HEK293T (cell line): ENCODE data around the gene ZNF337.
"Not testable (repeated sequence)": the region's sequence is repeated elsewhere in the genome, so short reads cannot be mapped to it uniquely, and the experiment has no call there.

ENCODE experiments used
- CTCF ChIA-PET: fragments of 350-600 bp; formaldehyde crosslinking; extraction: SDS; loops from one replicate; lab custom pipeline; 2021; ENCODE audit warnings: antibody characterized with exemption, inconsistent platforms; lab: Yijun Ruan, JAX
- POLR2A ChIA-PET: fragments of 350-600 bp; formaldehyde crosslinking; extraction: SDS; loops from one replicate; lab custom pipeline; 2020; ENCODE audit warnings: antibody characterized with exemption, inconsistent platforms; lab: Yijun Ruan, JAX
- DNase-seq: peaks from one replicate; pipeline ENCODE4 v3.0.0; 2012; ENCODE audit warnings: mixed read lengths; ENCODE audit errors: extremely low spot score
- ARNT ChIP-seq: fragments of 450-650 bp; IDR thresholded peaks from 2 replicates; pipeline ENCODE4 v1.6.1; 2017; ENCODE audit warnings: mild to moderate bottlenecking
- BHLHE40 ChIP-seq: fragments of 450-650 bp; IDR thresholded peaks from 2 replicates; pipeline ENCODE4 v1.6.1; 2016; ENCODE audit warnings: mild to moderate bottlenecking, moderate library complexity, borderline replicate concordance
- CTBP1 ChIP-seq: fragments of 450-650 bp; IDR thresholded peaks from 2 replicates; pipeline ENCODE4 v1.6.1; 2016; ENCODE audit warnings: borderline replicate concordance
- ELF4 ChIP-seq: fragments of 450-650 bp; IDR thresholded peaks from 2 replicates; pipeline ENCODE4 v1.6.1; 2017; ENCODE audit warnings: antibody characterized with exemption
- FOXA1 ChIP-seq: fragments of 450-650 bp; IDR thresholded peaks from 2 replicates; pipeline ENCODE4 v1.6.1; 2016; ENCODE audit warnings: mild to moderate bottlenecking
- FOXM1 ChIP-seq: fragments of 450-650 bp; IDR thresholded peaks from 2 replicates; pipeline ENCODE4 v1.6.1; 2017; ENCODE audit warnings: mild to moderate bottlenecking, borderline replicate concordance
- HDGF ChIP-seq: fragments of 450-650 bp; IDR thresholded peaks from 2 replicates; pipeline ENCODE4 v1.6.1; 2017; ENCODE audit warnings: antibody characterized with exemption, borderline replicate concordance
- L3MBTL2 ChIP-seq: fragments of 450-650 bp; conservative IDR thresholded peaks from 2 replicates; pipeline ENCODE4 v1.6.1; 2016; ENCODE audit warnings: mild to moderate bottlenecking
- LEF1 ChIP-seq: fragments of 450-650 bp; IDR thresholded peaks from 2 replicates; pipeline ENCODE4 v1.6.1; 2017; ENCODE audit warnings: mild to moderate bottlenecking, borderline replicate concordance
- NFRKB ChIP-seq: fragments of 450-650 bp; IDR thresholded peaks from 2 replicates; pipeline ENCODE4 v1.6.1; 2016; ENCODE audit warnings: mild to moderate bottlenecking, moderate library complexity
- PKNOX1 ChIP-seq: fragments of 450-650 bp; IDR thresholded peaks from 2 replicates; pipeline ENCODE4 v1.6.1; 2016
- SP1 ChIP-seq: fragments of 450-650 bp; IDR thresholded peaks from 2 replicates; pipeline ENCODE4 v1.6.1; 2017
- SUZ12 ChIP-seq: fragments of 450-650 bp; IDR thresholded peaks from 2 replicates; pipeline ENCODE4 v1.6.1; 2016; ENCODE audit warnings: mild to moderate bottlenecking
- TARDBP ChIP-seq: fragments of 450-650 bp; IDR thresholded peaks from 2 replicates; pipeline ENCODE4 v1.6.1; 2016
- ZNF384 ChIP-seq: fragments of 450-650 bp; IDR thresholded peaks from 2 replicates; pipeline ENCODE4 v1.6.1; 2016

ZNF337 gene

GRCh38 chr20:25654487-25654886, 42.2 kb downstream of the ZNF337 start:
- ChIA-PET CTCF (no interaction called here), POLR2A (no interaction called here)
- TF ChIP-seq ARNT, result no peak
- TF ChIP-seq BHLHE40, result no peak
- TF ChIP-seq TARDBP, result no peak
- TF ChIP-seq FOXA1, result no peak
- no peak for TF ChIP-seq ELF4
- TF ChIP-seq CTBP1, result no peak
- DNase-seq, result no peak

- DNase-seq, CTCF ChIA-PET, POLR2A ChIA-PET: not testable (repeated sequence)
These were observed 43.8 kb downstream of the ZNF337 start for GRCh38 chr20:25652866-25653265.

- POLR2A ChIA-PET, result no interaction called here
- DNase-seq, result no peak
- CTCF ChIA-PET, result no interaction called here
- no peak for TF ChIP-seq LEF1
- TF ChIP-seq FOXA1, result no peak
- TF ChIP-seq CTBP1, result no peak
- no peak for TF ChIP-seq BHLHE40
These were observed 51.8 kb downstream of the ZNF337 start for GRCh38 chr20:25644814-25645213.

GRCh38 chr20:25643716-25644115, 52.9 kb downstream of the ZNF337 start:
- ChIA-PET POLR2A (no interaction called here), CTCF (no interaction called here)
- TF ChIP-seq SP1 (no peak), NFRKB (no peak), FOXA1 (no peak), HDGF (no peak), SUZ12 (no peak), LEF1 (no peak), BHLHE40 (no peak), ARNT (no peak)
- DNase-seq, result no peak

- DNase-seq, result no peak
- TF ChIP-seq FOXM1 (no peak), HDGF (no peak), ELF4 (no peak), FOXA1 (no peak), TARDBP (no peak), ZNF384 (no peak), NFRKB (no peak), CTBP1 (no peak), PKNOX1 (no peak), LEF1 (no peak), L3MBTL2 (no peak), SP1 (no peak), ARNT (no peak)
- CTCF ChIA-PET, result no interaction called here
- POLR2A ChIA-PET, result no interaction called here
These were observed 59.4 kb downstream of the ZNF337 start for GRCh38 chr20:25637247-25637646.

GRCh38 chr20:25632940-25633790, 63.5 kb downstream of the ZNF337 start:
- ChIA-PET POLR2A (no interaction called here), CTCF (no interaction called here)
- DNase-seq, result no peak
- TF ChIP-seq L3MBTL2 (no peak), ELF4 (no peak), ZNF384 (no peak), SUZ12 (no peak), PKNOX1 (no peak), CTBP1 (no peak), TARDBP (no peak), LEF1 (no peak), HDGF (no peak), BHLHE40 (no peak), FOXA1 (no peak), SP1 (no peak)

- DNase-seq, POLR2A ChIA-PET, CTCF ChIA-PET: not testable (repeated sequence)
These were observed 66.0 kb downstream of the ZNF337 start for GRCh38 chr20:25630615-25631014.
